GM21786 (cell line): ENCODE data around the gene DEXI.

ENCODE experiments used
- ATAC-seq: cut with Tn5 transposase; IDR thresholded peaks from one replicate; pipeline ENCODE4 v1.9.1; 2021; ENCODE audit not compliant: unreplicated experiment

Gene DEXI

DNA sequence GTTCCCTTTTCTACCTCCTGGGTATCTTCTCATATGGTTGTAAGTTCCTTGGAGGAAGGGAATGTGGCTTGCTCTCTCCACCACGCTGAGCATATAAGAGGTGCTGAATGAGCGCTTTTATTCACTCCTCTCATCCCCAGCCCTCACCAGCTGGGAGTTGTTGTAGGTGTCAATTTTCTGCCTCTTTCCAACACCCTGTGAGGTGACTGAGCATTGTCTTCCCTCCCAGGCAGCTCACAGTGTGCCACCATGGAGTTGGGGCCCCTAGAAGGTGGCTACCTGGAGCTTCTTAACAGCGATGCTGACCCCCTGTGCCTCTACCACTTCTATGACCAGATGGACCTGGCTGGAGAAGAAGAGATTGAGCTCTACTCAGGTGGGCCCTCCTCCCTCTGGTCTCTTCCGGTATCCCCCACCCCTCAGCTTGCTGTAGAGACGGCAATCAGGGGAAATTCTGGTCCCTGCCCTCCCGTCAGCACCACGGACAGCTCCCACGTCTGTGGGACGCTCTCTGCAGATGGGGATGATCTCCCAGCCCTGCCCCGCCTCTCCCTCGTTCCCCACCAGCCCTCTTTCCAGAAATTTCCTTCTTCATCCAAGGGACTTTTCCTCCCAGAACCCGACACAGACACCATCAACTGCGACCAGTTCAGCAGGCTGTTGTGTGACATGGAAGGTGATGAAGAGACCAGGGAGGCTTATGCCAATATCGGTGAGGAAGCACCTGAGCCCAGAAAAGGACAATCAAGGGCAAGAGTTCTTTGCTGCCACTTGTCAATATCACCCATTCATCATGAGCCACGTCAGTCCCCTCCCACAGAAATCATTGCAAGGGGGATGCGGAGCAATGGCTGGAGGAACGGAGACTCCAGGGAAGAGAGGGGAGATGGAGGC is 47.0 kb downstream of the DEXI start:
- no peak for ATAC-seq

DNA sequence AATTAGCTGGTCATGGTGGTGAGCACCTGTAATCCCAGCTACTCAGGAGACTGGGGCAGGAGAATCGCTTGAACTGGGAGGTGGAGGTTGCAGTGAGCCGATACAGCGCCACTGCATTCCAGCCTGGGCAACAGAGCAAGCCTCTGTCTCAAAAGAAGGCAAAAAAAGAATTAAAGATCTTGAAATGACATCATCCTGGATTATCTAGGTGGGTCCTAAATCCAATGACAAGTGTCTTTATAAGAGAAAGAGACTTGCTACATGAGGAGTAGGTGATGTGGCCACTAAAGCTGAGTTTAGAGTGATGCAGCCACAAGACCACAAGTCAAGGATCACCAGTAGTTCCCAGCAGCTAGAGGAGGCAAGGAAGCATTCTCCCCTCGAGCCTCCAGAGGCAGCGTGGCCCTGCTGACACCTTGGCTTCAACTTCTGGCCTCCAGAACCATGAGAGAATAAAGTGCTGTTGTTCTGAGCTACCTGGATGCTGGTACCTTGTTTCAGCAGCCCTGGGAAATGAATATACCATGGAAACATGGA is 49.4 kb downstream of the DEXI start:
- ATAC-seq: no peak

DNA sequence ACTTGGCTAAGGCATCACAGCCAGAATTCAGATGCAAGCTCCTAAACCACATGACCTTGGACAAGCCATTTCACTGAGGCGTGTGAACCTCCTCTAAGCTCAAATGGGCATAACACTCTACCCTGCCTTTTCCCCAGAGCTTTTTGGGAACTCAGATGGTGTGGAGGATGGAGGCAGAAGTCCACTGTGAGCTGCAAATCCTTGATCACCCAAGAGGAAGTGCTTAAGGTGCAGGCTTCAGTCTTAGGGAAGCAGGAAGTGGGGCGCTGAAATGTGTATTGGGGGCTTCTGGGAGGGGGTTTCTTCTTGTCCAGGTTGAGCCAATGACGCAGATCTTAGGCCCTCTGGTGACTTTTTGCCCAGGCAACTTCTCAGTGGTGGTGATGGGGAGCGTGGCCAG is 52.4 kb downstream of the DEXI start:
- no peak for ATAC-seq

- ATAC-seq: no peak
Observed at GRCh38 chr16:10888320-10888937, 53.8 kb downstream of the DEXI start.

GRCh38 chr16:10885246-10885645 is 57.0 kb downstream of the DEXI start:
- no peak for ATAC-seq

- ATAC-seq: no peak
Observed at GRCh38 chr16:10883004-10883403, 59.3 kb downstream of the DEXI start.

- no peak for ATAC-seq
Observed at GRCh38 chr16:10881479-10882030, 60.7 kb downstream of the DEXI start.

DNA sequence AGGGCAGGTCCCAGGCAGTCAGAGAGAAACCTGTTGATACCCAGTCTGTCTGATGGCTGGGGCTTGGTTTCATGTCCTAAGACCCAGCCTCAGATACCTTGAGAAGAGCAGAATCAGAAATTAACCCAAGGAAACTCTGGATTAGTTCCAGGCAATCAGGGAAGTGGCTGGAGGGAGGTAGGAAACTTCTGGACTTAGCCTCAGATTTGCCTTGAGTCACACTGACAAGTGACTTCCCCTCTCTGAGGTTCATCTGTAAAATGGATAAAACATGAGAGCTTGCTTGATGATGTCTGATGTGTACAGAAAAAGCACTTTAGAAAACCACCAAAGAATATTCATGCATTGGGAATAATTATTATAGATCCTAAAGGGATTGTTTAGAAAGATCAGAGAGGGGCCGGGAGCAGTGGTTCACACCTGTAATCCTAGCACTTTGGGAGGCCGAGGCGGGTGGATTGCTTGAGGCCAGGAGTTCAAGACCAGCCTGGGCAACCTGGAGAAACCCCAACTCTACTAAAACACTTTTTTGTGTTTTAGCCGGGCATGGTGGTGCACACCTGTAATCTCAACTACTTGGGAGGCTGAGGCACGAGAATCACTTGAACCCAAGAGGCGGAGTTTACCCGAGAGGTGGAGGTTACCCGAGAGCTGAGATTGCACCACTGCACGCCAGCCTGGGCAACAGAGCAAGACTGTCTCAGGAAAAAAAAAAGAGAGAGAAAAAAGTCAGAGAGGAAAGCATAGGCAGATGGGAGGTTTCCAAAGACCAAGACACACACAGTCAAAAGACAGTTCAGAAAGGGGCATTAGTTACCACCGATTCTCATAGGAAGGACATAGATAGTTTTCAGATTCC is 61.4 kb downstream of the DEXI start:
- no peak for ATAC-seq

DNA sequence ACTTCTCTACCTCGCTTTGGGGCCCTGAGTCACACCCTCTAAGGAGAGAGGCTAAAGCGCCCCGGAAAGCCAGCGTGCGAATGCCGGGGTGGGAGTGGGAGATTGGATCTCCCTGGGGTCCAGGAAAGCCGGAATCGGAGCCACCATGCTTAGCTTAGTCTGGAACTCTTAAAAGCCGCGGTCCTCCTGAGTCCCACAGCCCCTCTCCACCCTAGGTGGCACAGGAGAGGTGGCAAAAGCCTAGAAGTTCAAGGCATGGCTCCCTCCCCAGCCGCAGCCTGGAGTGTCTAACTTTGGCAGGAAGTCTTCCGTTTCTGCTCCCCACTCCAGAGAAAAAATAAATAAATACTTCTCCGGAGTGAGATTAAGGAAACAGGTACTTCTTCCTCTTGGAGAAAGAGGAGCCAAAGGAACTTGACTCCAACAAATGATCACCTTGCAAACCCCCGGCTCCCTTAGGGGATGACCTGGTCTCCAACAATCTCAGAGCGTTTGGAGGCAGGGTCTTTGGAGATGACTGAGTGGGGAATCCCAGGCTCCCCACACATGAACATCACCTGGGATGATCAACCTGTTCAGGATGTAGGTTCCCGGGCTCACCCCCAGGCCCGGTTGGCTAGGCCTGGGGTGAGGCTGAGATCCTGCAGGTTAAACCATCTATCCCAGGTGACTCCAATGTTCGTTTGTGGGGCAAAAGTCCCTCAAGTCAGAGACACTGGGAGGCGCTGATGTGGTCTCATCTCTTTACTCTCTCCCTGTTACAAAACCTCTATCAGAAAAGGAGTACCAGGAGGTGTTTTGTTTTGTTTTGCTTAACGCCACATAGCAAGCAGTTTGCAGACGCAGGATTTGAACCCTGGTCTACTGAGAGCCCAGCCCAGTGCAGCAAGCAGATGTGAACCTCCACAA is 62.3 kb downstream of the DEXI start:
- no peak for ATAC-seq
